ENCODE data around the gene ARHGEF4.
"Not testable (repeated sequence)": the region's sequence is repeated elsewhere in the genome, so short reads cannot be mapped to it uniquely, and the experiment has no call there.

The ARHGEF4 gene

GRCh38 chr2:131067465-131068125 lies 230.9 kb downstream of the ARHGEF4 start:
- TF ChIP-seq ELF4 (IDR thresholded peaks at IDR 0.05), result no peak
- TF ChIP-seq CTBP1 (IDR thresholded peaks at IDR 0.05; ENCODE audit: borderline replicate concordance), result no peak
- TF ChIP-seq BHLHE40 (IDR thresholded peaks at IDR 0.05; ENCODE audit: borderline replicate concordance), result no peak
- no peak for TF ChIP-seq HDGF (IDR thresholded peaks at IDR 0.05; ENCODE audit: borderline replicate concordance)
- TF ChIP-seq L3MBTL2 (conservative IDR thresholded peaks at IDR 0.05), result no peak
- no peak for TF ChIP-seq FOXM1 (IDR thresholded peaks at IDR 0.05; ENCODE audit: borderline replicate concordance)
- no peak for TF ChIP-seq LEF1 (IDR thresholded peaks at IDR 0.05; ENCODE audit: borderline replicate concordance)
- TF ChIP-seq ARNT (IDR thresholded peaks at IDR 0.05), result no peak
- TF ChIP-seq PKNOX1 (IDR thresholded peaks at IDR 0.05), result no peak
- TF ChIP-seq SP1 (IDR thresholded peaks at IDR 0.05), result no peak
- POLR2A ChIA-PET, result no interaction called here
- no peak for DNase-seq (ENCODE audit: extremely low spot score)
- CTCF ChIA-PET, result no interaction called here

- CTCF ChIA-PET; POLR2A ChIA-PET; DNase-seq (ENCODE audit: extremely low spot score): not testable (repeated sequence)
These were observed 231.5 kb downstream of the ARHGEF4 start for GRCh38 chr2:131068172-131068571.

GRCh38 chr2:131075578-131075977 lies 238.9 kb downstream of the ARHGEF4 start:
- DNase-seq (ENCODE audit: extremely low spot score); CTCF ChIA-PET: not testable (repeated sequence)

GRCh38 chr2:131076707-131077106 lies 240.0 kb downstream of the ARHGEF4 start:
- ChIA-PET POLR2A (no interaction called here), CTCF (no interaction called here)
- no peak for TF ChIP-seq TARDBP (IDR thresholded peaks at IDR 0.05)
- TF ChIP-seq FOXK2 (IDR thresholded peaks at IDR 0.05), result no peak
- no peak for TF ChIP-seq NFRKB (IDR thresholded peaks at IDR 0.05)
- no peak for TF ChIP-seq HDGF (IDR thresholded peaks at IDR 0.05; ENCODE audit: borderline replicate concordance)
- TF ChIP-seq L3MBTL2 (conservative IDR thresholded peaks at IDR 0.05), result no peak
- no peak for TF ChIP-seq FOXA1 (IDR thresholded peaks at IDR 0.05)
- TF ChIP-seq ELF4 (IDR thresholded peaks at IDR 0.05), result no peak
- TF ChIP-seq BHLHE40 (IDR thresholded peaks at IDR 0.05; ENCODE audit: borderline replicate concordance), result no peak
- TF ChIP-seq ARNT (IDR thresholded peaks at IDR 0.05), result no peak
- no peak for TF ChIP-seq SUZ12 (IDR thresholded peaks at IDR 0.05)

More at GRCh38 chr2:131075578-131075977, 238.9 kb downstream of the ARHGEF4 start:
- POLR2A ChIA-PET, result not testable (repeated sequence)

GRCh38 chr2:131077182-131077846 lies 240.6 kb downstream of the ARHGEF4 start:
- POLR2A ChIA-PET, result no interaction called here
- no peak for TF ChIP-seq L3MBTL2 (conservative IDR thresholded peaks at IDR 0.05)
- TF ChIP-seq PKNOX1 (IDR thresholded peaks at IDR 0.05), result no peak
- no peak for TF ChIP-seq BHLHE40 (IDR thresholded peaks at IDR 0.05; ENCODE audit: borderline replicate concordance)
- DNase-seq (ENCODE audit: extremely low spot score), result no peak
- CTCF ChIA-PET, result no interaction called here

More at GRCh38 chr2:131076707-131077106, 240.0 kb downstream of the ARHGEF4 start:
- DNase-seq (ENCODE audit: extremely low spot score), result no peak

GRCh38 chr2:131077966-131078365 lies 241.3 kb downstream of the ARHGEF4 start:
- no peak for TF ChIP-seq SP1 (IDR thresholded peaks at IDR 0.05)
- no peak for TF ChIP-seq BHLHE40 (IDR thresholded peaks at IDR 0.05; ENCODE audit: borderline replicate concordance)
- no peak for TF ChIP-seq ARNT (IDR thresholded peaks at IDR 0.05)
- TF ChIP-seq PKNOX1 (IDR thresholded peaks at IDR 0.05), result no peak
- no peak for TF ChIP-seq FOXA1 (IDR thresholded peaks at IDR 0.05)
- no peak for TF ChIP-seq SUZ12 (IDR thresholded peaks at IDR 0.05)
- TF ChIP-seq FOXM1 (IDR thresholded peaks at IDR 0.05; ENCODE audit: borderline replicate concordance), result no peak
- no peak for TF ChIP-seq NFRKB (IDR thresholded peaks at IDR 0.05)
- no peak for TF ChIP-seq CTBP1 (IDR thresholded peaks at IDR 0.05; ENCODE audit: borderline replicate concordance)
- no peak for TF ChIP-seq HDGF (IDR thresholded peaks at IDR 0.05; ENCODE audit: borderline replicate concordance)
- TF ChIP-seq TARDBP (IDR thresholded peaks at IDR 0.05), result no peak
- no peak for TF ChIP-seq LEF1 (IDR thresholded peaks at IDR 0.05; ENCODE audit: borderline replicate concordance)
- no peak for TF ChIP-seq L3MBTL2 (conservative IDR thresholded peaks at IDR 0.05)
- no peak for TF ChIP-seq ZNF384 (IDR thresholded peaks at IDR 0.05)
- no peak for TF ChIP-seq FOXK2 (IDR thresholded peaks at IDR 0.05)
- CTCF ChIA-PET, result no interaction called here
- DNase-seq (ENCODE audit: extremely low spot score), result no peak
- POLR2A ChIA-PET, result no interaction called here

- POLR2A ChIA-PET; DNase-seq (ENCODE audit: extremely low spot score); CTCF ChIA-PET: not testable (repeated sequence)
These were observed 243.2 kb downstream of the ARHGEF4 start for GRCh38 chr2:131079931-131080330.

Measured in HEK293T (cell line).